GM12874 (cell line): ENCODE results near the gene STUB1.

Source experiments
- CTCF ChIP-seq: IDR thresholded peaks from 2 replicates; pipeline ENCODE4 v1.5.1; 2011; ENCODE audit warnings: low read depth, mild to moderate bottlenecking, control low read depth, low read length, moderate library complexity; ENCODE audit not compliant: insufficient read depth

The STUB1 gene

GRCh38 chr16:657487-657886 is 22.7 kb upstream of the STUB1 start:
- no peak for TF ChIP-seq CTCF

GRCh38 chr16:658679-659571 is 21.3 kb upstream of the STUB1 start:
- TF ChIP-seq CTCF: peak; percentile 20; the same call in 1 of the 2 replicates

- no peak for TF ChIP-seq CTCF
Observed at GRCh38 chr16:659618-660017, 20.6 kb upstream of the STUB1 start.

- TF ChIP-seq CTCF: no peak
Observed at GRCh38 chr16:660132-660458, 20.1 kb upstream of the STUB1 start.

GRCh38 chr16:660459-661183 is 19.6 kb upstream of the STUB1 start:
- TF ChIP-seq CTCF: peak; percentile 56

GRCh38 chr16:661184-661821 is 18.9 kb upstream of the STUB1 start:
- no peak for TF ChIP-seq CTCF

GRCh38 chr16:662095-662494 is 18.1 kb upstream of the STUB1 start:
- TF ChIP-seq CTCF: no peak
